Astrocyte (in vitro differentiated cells and primary cell): ENCODE data around the gene EFNA5. TPM values are rescaled to one million over a fixed set of nuclear protein-coding genes. Genes with fewer than 3 reads are reported as not detected.

ENCODE experiments used
- DNase-seq: peaks from one replicate; pipeline ENCODE4 v3.0.0-alpha.2; 2010; ENCODE audit warnings: low read depth
- FAIRE-seq: peaks from 2 replicates; lab custom pipeline; 2011; peaks lifted over from hg19 to GRCh38; lab: Jason Lieb, UNC
- H2AFZ ChIP-seq: 2 replicates; pipeline ENCODE4 v1.6.0; 2012; ENCODE audit warnings: low read depth, low read length, inconsistent platforms
- H3K27ac ChIP-seq: 2 replicates; pipeline ENCODE4 v1.5.1; 2011; ENCODE audit warnings: low read depth, low read length, inconsistent platforms
- H3K27me3 ChIP-seq: 2 replicates; pipeline ENCODE4 v1.6.0; 2011; ENCODE audit warnings: low read length, inconsistent platforms; ENCODE audit not compliant: insufficient read depth
- H3K36me3 ChIP-seq: 2 replicates; pipeline ENCODE4 v1.5.1; 2011; ENCODE audit warnings: low read length, inconsistent platforms; ENCODE audit not compliant: insufficient read depth
- H3K4me1 ChIP-seq: 2 replicates; pipeline ENCODE4 v1.5.1; 2011; ENCODE audit warnings: low read length, inconsistent platforms; ENCODE audit not compliant: insufficient read depth
- H3K4me2 ChIP-seq: 2 replicates; pipeline ENCODE4 v1.6.0; 2012; ENCODE audit warnings: low read length, inconsistent platforms
- H3K4me3 ChIP-seq: 2 replicates; pipeline ENCODE4 v1.5.1; 2011; ENCODE audit warnings: low read depth, mild to moderate bottlenecking, low read length, inconsistent platforms; ENCODE audit not compliant: insufficient read depth
- H3K79me2 ChIP-seq: 2 replicates; pipeline ENCODE4 v1.6.0; 2012; ENCODE audit warnings: mild to moderate bottlenecking, low read length, inconsistent platforms; ENCODE audit not compliant: insufficient read depth
- H3K9ac ChIP-seq: 2 replicates; pipeline ENCODE4 v1.6.0; 2012; ENCODE audit warnings: mild to moderate bottlenecking, low read length, inconsistent platforms
- H3K9me3 ChIP-seq: 2 replicates; pipeline ENCODE4 v1.5.1; 2012; ENCODE audit warnings: low read depth, mild to moderate bottlenecking, low read length, inconsistent platforms; ENCODE audit not compliant: insufficient read depth
- H4K20me1 ChIP-seq: 2 replicates; pipeline ENCODE4 v1.6.0; 2012; ENCODE audit warnings: low read length, inconsistent platforms; ENCODE audit not compliant: insufficient read depth
- H3K27ac Mint-ChIP-seq: one replicate; pipeline ENCODE4 v1.8.0; 2021; ENCODE audit warnings: mild to moderate bottlenecking, mixed read lengths; ENCODE audit not compliant: unreplicated experiment
- H3K27me3 Mint-ChIP-seq: one replicate; pipeline ENCODE4 v1.8.0; 2021; ENCODE audit warnings: low read depth, mixed read lengths; ENCODE audit not compliant: unreplicated experiment
- H3K36me3 Mint-ChIP-seq: one replicate; pipeline ENCODE4 v1.8.0; 2021; ENCODE audit warnings: low read depth, mixed read lengths; ENCODE audit not compliant: unreplicated experiment
- H3K4me1 Mint-ChIP-seq: one replicate; pipeline ENCODE4 v1.8.0; 2021; ENCODE audit warnings: low read depth, mixed read lengths; ENCODE audit not compliant: unreplicated experiment
- H3K4me3 Mint-ChIP-seq: one replicate; pipeline ENCODE4 v1.8.0; 2021; ENCODE audit warnings: mild to moderate bottlenecking, moderate library complexity, mixed read lengths; ENCODE audit not compliant: unreplicated experiment
- H3K9me3 Mint-ChIP-seq: one replicate; pipeline ENCODE4 v1.8.0; 2021; ENCODE audit warnings: mild to moderate bottlenecking, mixed read lengths; ENCODE audit not compliant: unreplicated experiment
- EZH2 ChIP-seq: IDR thresholded peaks from 2 replicates; pipeline ENCODE4 v1.6.1; 2012; ENCODE audit warnings: mild to moderate bottlenecking, low read length, inconsistent platforms; ENCODE audit not compliant: insufficient read depth
- total RNA-seq: library from RNA; stranded (reverse); gene quantifications from 2 replicates; pipeline ENCODE4 v1.2.1, GENCODE V29; 2021
- TF ChIP-seq, protein P1 (sequence below): IDR thresholded peaks from 2 replicates; pipeline ENCODE4 v1.5.1; 2011; ENCODE audit warnings: low read depth, mild to moderate bottlenecking, inconsistent platforms, low read length, moderate library complexity; ENCODE audit not compliant: insufficient read depth

EFNA5 gene
- total RNA-seq, 1 donor from 2014 or later: 59.3 TPM

- Mint-ChIP-seq H3K27ac (no peak overlapping the region), H3K36me3 (no peaks in the 10 kb centered on the region), H3K27me3 (no peaks in the 10 kb centered on the region), H3K9me3 (peaks cover 2% of the 10 kb centered on the region), H3K4me3 (no peak overlapping the region), H3K4me1 (peaks cover 45% of the 10 kb centered on the region)
- TF ChIP-seq EZH2: no peak
- TF ChIP-seq, protein P1, sequence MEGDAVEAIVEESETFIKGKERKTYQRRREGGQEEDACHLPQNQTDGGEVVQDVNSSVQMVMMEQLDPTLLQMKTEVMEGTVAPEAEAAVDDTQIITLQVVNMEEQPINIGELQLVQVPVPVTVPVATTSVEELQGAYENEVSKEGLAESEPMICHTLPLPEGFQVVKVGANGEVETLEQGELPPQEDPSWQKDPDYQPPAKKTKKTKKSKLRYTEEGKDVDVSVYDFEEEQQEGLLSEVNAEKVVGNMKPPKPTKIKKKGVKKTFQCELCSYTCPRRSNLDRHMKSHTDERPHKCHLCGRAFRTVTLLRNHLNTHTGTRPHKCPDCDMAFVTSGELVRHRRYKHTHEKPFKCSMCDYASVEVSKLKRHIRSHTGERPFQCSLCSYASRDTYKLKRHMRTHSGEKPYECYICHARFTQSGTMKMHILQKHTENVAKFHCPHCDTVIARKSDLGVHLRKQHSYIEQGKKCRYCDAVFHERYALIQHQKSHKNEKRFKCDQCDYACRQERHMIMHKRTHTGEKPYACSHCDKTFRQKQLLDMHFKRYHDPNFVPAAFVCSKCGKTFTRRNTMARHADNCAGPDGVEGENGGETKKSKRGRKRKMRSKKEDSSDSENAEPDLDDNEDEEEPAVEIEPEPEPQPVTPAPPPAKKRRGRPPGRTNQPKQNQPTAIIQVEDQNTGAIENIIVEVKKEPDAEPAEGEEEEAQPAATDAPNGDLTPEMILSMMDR: no peak
- H3K27ac ChIP-seq: no peak overlapping the region
- peaks cover 5% of the 10 kb centered on the region for H3K4me1 ChIP-seq
- no peaks in the 10 kb centered on the region for H4K20me1 ChIP-seq
- no peaks in the 10 kb centered on the region for H3K79me2 ChIP-seq
- H3K36me3 ChIP-seq: no peaks in the 10 kb centered on the region
- H3K9me3 ChIP-seq: no peaks in the 10 kb centered on the region
- DNase-seq (no peak), FAIRE-seq (no peak)
- no peak overlapping the region for H3K4me3 ChIP-seq
- H2AFZ ChIP-seq: no peak overlapping the region
- H3K9ac ChIP-seq: no peak overlapping the region
- H3K27me3 ChIP-seq: no peaks in the 10 kb centered on the region
- H3K4me2 ChIP-seq: no peak overlapping the region
Observed at GRCh38 chr5:107500347-107500746, 170.4 kb downstream of the EFNA5 start.

DNA sequence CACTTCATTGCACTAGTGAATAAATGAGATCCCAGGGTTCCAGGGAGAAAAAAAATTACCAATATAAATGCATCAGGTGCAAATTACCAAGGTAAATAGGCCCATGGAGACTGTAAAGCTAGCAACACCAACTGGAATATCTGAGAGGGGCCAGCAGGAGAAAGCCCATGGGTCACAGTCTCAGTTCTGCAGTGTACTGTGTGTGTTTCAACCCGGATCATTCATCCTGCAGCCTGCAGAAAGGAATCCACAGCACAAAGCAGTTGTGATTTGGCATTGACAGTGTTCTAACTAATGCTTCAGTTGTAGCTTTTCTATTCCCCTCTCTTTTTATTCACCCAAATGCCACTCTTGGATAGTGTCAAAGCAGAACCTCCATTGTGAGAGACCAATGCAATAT, 171.0 kb downstream of the EFNA5 start:
- peaks cover 45% of the 10 kb centered on the region for H3K4me1 Mint-ChIP-seq
- peaks cover 5% of the 10 kb centered on the region for H3K4me1 ChIP-seq

GRCh38 chr5:107499237-107499636, 171.5 kb downstream of the EFNA5 start:
- FAIRE-seq: no peak
- H3K4me3 ChIP-seq: no peak overlapping the region
- H3K4me1 Mint-ChIP-seq: peaks cover 45% of the 10 kb centered on the region
- H3K36me3 Mint-ChIP-seq: peaks cover 8% of the 10 kb centered on the region
- no peak overlapping the region for H3K27ac Mint-ChIP-seq
- no peaks in the 10 kb centered on the region for H3K79me2 ChIP-seq
- peaks cover 5% of the 10 kb centered on the region for H3K4me1 ChIP-seq
- no peak overlapping the region for H3K27ac ChIP-seq
- no peak overlapping the region for H3K4me2 ChIP-seq
- H3K36me3 ChIP-seq: no peaks in the 10 kb centered on the region
- H2AFZ ChIP-seq: no peak overlapping the region
- H3K9me3 ChIP-seq: no peaks in the 10 kb centered on the region
- H3K9ac ChIP-seq: no peak overlapping the region
- no peak for TF ChIP-seq EZH2
- TF ChIP-seq, protein P1: no peak
- no peak for DNase-seq
- H3K4me3 Mint-ChIP-seq: no peak overlapping the region
- no peaks in the 10 kb centered on the region for H3K27me3 ChIP-seq
- no peaks in the 10 kb centered on the region for H3K27me3 Mint-ChIP-seq
- H4K20me1 ChIP-seq: no peaks in the 10 kb centered on the region
- H3K9me3 Mint-ChIP-seq: peaks cover 4% of the 10 kb centered on the region

More for the DNA sequence above, 171.0 kb downstream of the EFNA5 start:
- no peak for FAIRE-seq
- Histone ChIP-seq H3K79me2 (no peaks in the 10 kb centered on the region), H3K4me2 (no peak overlapping the region), H3K9me3 (no peaks in the 10 kb centered on the region), H3K27ac (no peak overlapping the region), H3K36me3 (no peaks in the 10 kb centered on the region), H4K20me1 (no peaks in the 10 kb centered on the region), H2AFZ (no peak overlapping the region), H3K9ac (no peak overlapping the region), H3K27me3 (no peaks in the 10 kb centered on the region), H3K4me3 (no peak overlapping the region)
- Mint-ChIP-seq H3K27me3 (no peaks in the 10 kb centered on the region), H3K36me3 (peaks cover 5% of the 10 kb centered on the region), H3K27ac (no peak overlapping the region), H3K4me3 (no peak overlapping the region), H3K9me3 (peaks cover 4% of the 10 kb centered on the region)
- no peak for DNase-seq
- TF ChIP-seq, protein P1: no peak
- TF ChIP-seq EZH2: no peak
